A549 (cell line): Measurements from ENCODE around the gene DYNC1I2. TPM values are rescaled to one million over a fixed set of nuclear protein-coding genes. Genes with fewer than 3 reads are reported as not detected.
A peak's percentile ranks its signal among the peaks of the same experiment; 100 is the strongest.

Source experiments
- ATAC-seq, 2 experiments: fragments of 200-7000 bp in 1 of 2; fragments of >200 bp in 1 of 2; cut with Nextera tagmentation in 1 of 2; cut with Tn5 transposase in 1 of 2; 3 replicates each; pipeline versions ENCODE4 v1.8.0 to v1.9.1; 2018 to 2020; ENCODE audit warnings: mild to moderate bottlenecking in 1 of 2, moderate library complexity in 1 of 2
- CTCF ChIA-PET: fragments of 300-600 bp; sonication (Branson Sonifier 250); formaldehyde crosslinking; extraction: SDS; loops from one replicate; lab custom pipeline; 2021; ENCODE audit warnings: antibody characterized with exemption, inconsistent platforms; lab: Yijun Ruan, JAX
- POLR2A ChIA-PET: fragments of 350-600 bp; formaldehyde crosslinking; extraction: SDS; loops from one replicate; lab custom pipeline; 2021; ENCODE audit warnings: antibody characterized with exemption, inconsistent platforms; lab: Yijun Ruan, JAX
- DNase-seq, 2 experiments: peaks; one replicate each; pipeline versions ENCODE4 v3.0.0 to v3.0.0-alpha.2; 2011 to 2016; ENCODE audit warnings: low read depth in 1 of 2, low spot score in 1 of 2
- FAIRE-seq: peaks from 2 replicates; lab custom pipeline; 2011; peaks lifted over from hg19 to GRCh38; lab: Jason Lieb, UNC
- H3K27ac ChIP-seq, 2 experiments: fragments of >200 bp; sonication (Bioruptor Twin); formaldehyde crosslinking; 3 replicates each; pipeline ENCODE4 v1.5.1; 2016 to 2017
- H3K4me1 ChIP-seq: fragments of >200 bp; sonication (Bioruptor Twin); formaldehyde crosslinking; 3 replicates; pipeline ENCODE4 v1.6.1; 2016
- H3K4me2 ChIP-seq: fragments of >200 bp; sonication (Bioruptor Twin); formaldehyde crosslinking; 3 replicates; pipeline ENCODE4 v1.6.1; 2016
- H3K4me3 ChIP-seq: fragments of >200 bp; sonication (Bioruptor Twin); formaldehyde crosslinking; 3 replicates; pipeline ENCODE4 v1.5.1; 2016
- H3K9me3 ChIP-seq: fragments of >200 bp; sonication (Bioruptor Twin); formaldehyde crosslinking; 3 replicates; pipeline ENCODE4 v1.6.1; 2016
- ATOH8 ChIP-seq: fragments of 250-450 bp; sonication (Bioruptor Pico); IDR thresholded peaks from 2 replicates; pipeline ENCODE4 v1.5.0; 2020; ENCODE audit warnings: low read depth, mild to moderate bottlenecking, moderate library complexity
- CBX8 ChIP-seq: fragments of 200-600 bp; sonication (generic); IDR thresholded peaks from 2 replicates; pipeline ENCODE4 v1.6.1; 2016
- CEBPB ChIP-seq, 2 experiments: fragments of >200 bp in 1 of 2; sonication (Bioruptor Twin) in 1 of 2; formaldehyde crosslinking in 1 of 2; IDR thresholded peaks; 2 replicates each; pipeline ENCODE4 v1.6.1; 2012 to 2016
- CTCF ChIP-seq: fragments of >200 bp; sonication (Bioruptor Twin); formaldehyde crosslinking; IDR thresholded peaks from 3 replicates; pipeline ENCODE4 v1.5.1; 2016
- E2F6 ChIP-seq: IDR thresholded peaks from 2 replicates; pipeline ENCODE4 v1.6.1; 2012; ENCODE audit warnings: low read depth, borderline replicate concordance
- EP300 ChIP-seq, 2 experiments: fragments of >200 bp; sonication (Bioruptor Twin); formaldehyde crosslinking; IDR thresholded peaks; 2 replicates in 1 of 2; 3 replicates in 1 of 2; pipeline ENCODE4 v1.6.1; 2016 to 2017
- FOSL2 ChIP-seq, 2 experiments: fragments of 450-650 bp in 1 of 2; fragments of >200 bp in 1 of 2; sonication (Bioruptor Twin) in 1 of 2; formaldehyde crosslinking; IDR thresholded peaks; 2 replicates each; pipeline versions ENCODE4 v1.5.0 to v1.6.1; 2016 to 2020; ENCODE audit warnings: mild to moderate bottlenecking in 1 of 2, moderate library complexity in 1 of 2
- HEYL ChIP-seq: fragments of 250-450 bp; sonication (Bioruptor Pico); IDR thresholded peaks from 2 replicates; pipeline ENCODE4 v1.8.0; 2021; ENCODE audit warnings: mild to moderate bottlenecking, moderate library complexity
- HMGXB4 ChIP-seq: fragments of 250-450 bp; sonication (Bioruptor Pico); IDR thresholded peaks from 2 replicates; pipeline ENCODE4 v1.5.0; 2021; ENCODE audit warnings: mild to moderate bottlenecking, moderate library complexity, borderline replicate concordance
- JUN ChIP-seq, 2 experiments: fragments of >200 bp; sonication (Bioruptor Twin); formaldehyde crosslinking; IDR thresholded peaks; 2 replicates in 1 of 2; 3 replicates in 1 of 2; pipeline ENCODE4 v1.6.1; 2016 to 2017
- KDM1A ChIP-seq: fragments of 200-600 bp; sonication (generic); IDR thresholded peaks from 2 replicates; pipeline ENCODE4 v1.6.1; 2016; ENCODE audit warnings: low read depth, mild to moderate bottlenecking
- MAZ ChIP-seq: fragments of 150-350 bp; IDR thresholded peaks from 2 replicates; pipeline ENCODE4 v1.6.1; 2014; ENCODE audit warnings: antibody characterized with exemption, low read depth, low read length, borderline replicate concordance
- NFE2L2 ChIP-seq: fragments of 150-350 bp; conservative IDR thresholded peaks from 2 replicates; pipeline ENCODE4 v1.6.1; 2014; ENCODE audit warnings: low read length
- NPAS2 ChIP-seq: fragments of 250-450 bp; sonication (Bioruptor Pico); IDR thresholded peaks from 2 replicates; pipeline ENCODE4 v1.8.0; 2022; ENCODE audit warnings: mild to moderate bottlenecking, moderate library complexity, borderline replicate concordance
- NR3C1 ChIP-seq: fragments of >200 bp; sonication (Bioruptor Twin); formaldehyde crosslinking; IDR thresholded peaks from 3 replicates; pipeline ENCODE4 v1.6.1; 2017
- PBX3 ChIP-seq: IDR thresholded peaks from 2 replicates; pipeline ENCODE4 v1.6.1; 2012
- RARB ChIP-seq: fragments of 250-450 bp; sonication (Bioruptor Pico); IDR thresholded peaks from 2 replicates; pipeline ENCODE4 v1.8.0; 2021; ENCODE audit warnings: mild to moderate bottlenecking, moderate library complexity
- RCOR1 ChIP-seq: fragments of 150-350 bp; IDR thresholded peaks from 2 replicates; pipeline ENCODE4 v1.6.1; 2014; ENCODE audit warnings: antibody characterized with exemption, low read length, low read depth
- RFX5 ChIP-seq: fragments of 450-650 bp; IDR thresholded peaks from 2 replicates; pipeline ENCODE4 v1.7.1; 2014; ENCODE audit warnings: antibody characterized with exemption, mild to moderate bottlenecking, moderate library complexity
- SMC3 ChIP-seq: fragments of >200 bp; sonication (Bioruptor Twin); formaldehyde crosslinking; IDR thresholded peaks from 3 replicates; pipeline ENCODE4 v1.6.1; 2018; ENCODE audit warnings: inconsistent platforms
- TP53 ChIP-seq: fragments of 250-450 bp; sonication (Bioruptor Pico); IDR thresholded peaks from 2 replicates; pipeline ENCODE4 v1.5.0; 2021; ENCODE audit warnings: mild to moderate bottlenecking, moderate library complexity
- ZFP36 ChIP-seq: fragments of 450-650 bp; IDR thresholded peaks from 2 replicates; pipeline ENCODE4 v1.6.1; 2014; ENCODE audit warnings: borderline replicate concordance; ENCODE audit not compliant: partially characterized antibody
- ZNF302 ChIP-seq: fragments of 250-450 bp; sonication (Bioruptor Pico); IDR thresholded peaks from 2 replicates; pipeline ENCODE4 v1.9.0; 2021; ENCODE audit warnings: inconsistent platforms, mild to moderate bottlenecking, moderate library complexity
- whole genome bisulfite sequencing: methylation state at CpG from one replicate; pipeline ENCODE4 v1.1.6; 2017; ENCODE audit errors: missing lambda C conversion rate; 5-methylcytosine and 5-hydroxymethylcytosine counted together
- polyA plus RNA-seq, 4 experiments: library from polyadenylated mRNA; depleted of rRNA in 3 of 4; stranded (reverse); fragments of >200 nt; fragmentation: RNase III in 1 of 4; extraction: RNeasy Plus Mini Kit Qiagen cat#74134 plus additional on column Dnase treatment in 1 of 4; gene quantifications; 2 replicates in 3 of 4; 3 replicates in 1 of 4; pipeline ENCODE4 v1.2.3, GENCODE V29; 2011 to 2017

Gene DYNC1I2
- polyA plus RNA-seq, 2 of the 4 experiments (the other 2 are of a cell fraction), result 87.6 to 150 TPM

- no peak for TF ChIP-seq HMGXB4 (CRISPR knock-in tag)
- TF ChIP-seq, all 56 proteins: peak for 0
Measured at GRCh38 chr2:171669121-171669520, 18.1 kb upstream of the DYNC1I2 start (continued).

GRCh38 chr2:171670655-171671054 is 16.6 kb upstream of the DYNC1I2 start:
- ChIA-PET POLR2A (interaction anchor here (0.7 kb wide), 1 partner anchor 470 kb away, joined by 7 read pairs; no protein-coding TSS in a partner anchor), CTCF (no interaction called here)
- no peak overlapping the region for H3K4me2 ChIP-seq
- ATAC-seq (no peak), FAIRE-seq (no peak), DNase-seq (no peak)
- no peaks in the 10 kb centered on the region for H3K9me3 ChIP-seq
- H3K27ac ChIP-seq, result no peak overlapping the region
- TF ChIP-seq EP300 (IDR thresholded peaks at IDR 0.05) (no peak), FOSL2 (IDR thresholded peaks at IDR 0.05) (no peak), FOSL2 (CRISPR knock-in tag; IDR thresholded peaks at IDR 0.05) (peak; percentile 31; the same call in 1 of the 2 replicates), RFX5 (no peak), TP53 (CRISPR knock-in tag) (no peak), CTCF (no peak)
- no peak overlapping the region for H3K4me3 ChIP-seq
- H3K4me1 ChIP-seq, result no peaks in the 10 kb centered on the region

GRCh38 chr2:171671867-171672266 is 15.4 kb upstream of the DYNC1I2 start:
- Histone ChIP-seq H3K4me3 (no peak overlapping the region), H3K4me1 (no peaks in the 10 kb centered on the region), H3K27ac (no peak overlapping the region), H3K4me2 (no peak overlapping the region), H3K9me3 (no peaks in the 10 kb centered on the region)
- TF ChIP-seq CBX8 (no peak), RFX5 (no peak), ZFP36 (no peak), E2F6 (no peak), MAZ (no peak), PBX3 (no peak), HEYL (CRISPR knock-in tag) (no peak), JUN (IDR thresholded peaks at IDR 0.05) (no peak), NPAS2 (CRISPR knock-in tag) (no peak), NR3C1 (no peak), NFE2L2 (no peak), RARB (CRISPR knock-in tag) (no peak)
- DNase-seq (no peak), FAIRE-seq (no peak), ATAC-seq (no peak)
- WGBS, result 58% methylated on average over 7 of the region's 7 CpGs
- CTCF ChIA-PET, result no interaction called here
- POLR2A ChIA-PET, result no interaction called here

GRCh38 chr2:171673905-171674304 is 13.4 kb upstream of the DYNC1I2 start:
- no peak overlapping the region for H3K4me3 ChIP-seq
- WGBS, result 89% methylated on average over 1 of the region's 1 CpG
- H3K9me3 ChIP-seq, result no peaks in the 10 kb centered on the region
- no peak overlapping the region for H3K4me2 ChIP-seq
- ChIA-PET POLR2A (no interaction called here), CTCF (no interaction called here)
- H3K27ac ChIP-seq, result no peak overlapping the region
- ATAC-seq (no peak), DNase-seq (no peak), FAIRE-seq (no peak)
- H3K4me1 ChIP-seq, result no peaks in the 10 kb centered on the region
- TF ChIP-seq SMC3, result no peak
- no peak for TF ChIP-seq CBX8
- no peak for TF ChIP-seq ZNF302 (CRISPR knock-in tag)
- no peak for TF ChIP-seq ATOH8 (CRISPR knock-in tag)
- TF ChIP-seq CEBPB (IDR thresholded peaks at IDR 0.05), result no peak
- no peak for TF ChIP-seq KDM1A
- TF ChIP-seq RCOR1, result no peak
